GM11168 (cell line): ENCODE results near the gene TTC22.

Experiments used
- in situ Hi-C: fragments of 300-500 bp; cut with MboI; formaldehyde crosslinking; loops from one replicate; pipeline ENCODE4 v1.12.0; 2022; ENCODE audit warnings: low sequenced_read_pairs; ENCODE audit not compliant: unreplicated experiment

The TTC22 gene

DNA sequence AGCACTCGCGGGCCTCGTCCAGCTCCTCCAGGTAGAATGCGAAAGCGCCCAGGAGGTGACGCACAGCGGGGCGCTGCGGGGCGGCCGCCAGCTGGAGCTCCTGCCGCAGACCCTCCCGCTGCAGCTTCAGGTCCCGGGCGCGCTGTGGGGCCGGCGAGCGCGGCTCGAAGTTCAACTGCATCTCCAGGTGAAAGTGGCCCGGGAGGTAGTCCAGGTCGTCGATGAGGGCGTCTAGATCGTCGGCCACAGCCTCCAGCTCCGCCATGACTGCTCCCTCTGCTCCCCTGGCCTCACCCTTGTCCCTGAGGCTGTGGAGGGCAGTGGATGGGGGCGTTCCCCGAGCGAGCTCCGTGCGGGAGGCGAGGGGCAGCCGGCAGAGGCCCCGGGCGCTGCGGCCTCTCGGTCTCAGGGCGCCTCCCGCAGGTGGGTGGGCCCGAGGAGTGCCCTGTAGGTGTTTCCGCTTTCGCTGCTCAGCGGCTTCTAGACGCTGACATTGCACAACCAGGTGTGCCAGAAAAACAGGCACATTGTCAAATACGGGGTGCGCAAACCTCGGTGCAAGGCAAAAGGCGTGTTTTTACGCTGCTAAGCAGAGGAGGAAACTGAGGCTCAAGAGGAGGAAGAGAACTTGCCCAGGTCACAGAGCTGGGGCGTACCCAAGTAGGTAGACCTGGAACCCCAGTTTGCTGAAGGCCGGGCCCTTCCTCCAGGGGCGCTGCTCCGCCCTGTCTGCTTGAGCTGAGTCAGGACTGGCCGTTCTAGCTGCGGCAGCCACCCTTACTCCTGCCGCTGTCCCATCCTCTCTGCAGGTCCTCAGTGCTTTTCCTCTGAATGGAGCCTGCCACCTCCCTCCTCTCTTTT is at the start of gene TTC22:
Gene TTC22, minus strand, starts transcription at position 425 of the 861 bp plus-strand sequence. Its CDS starts 160 bp downstream, at position 265.
- in situ Hi-C loops = no loop called here

- in situ Hi-C loops = no loop called here
These were observed 49.6 kb upstream of the TTC22 start for GRCh38 chr1:54850737-54851136.

DNA sequence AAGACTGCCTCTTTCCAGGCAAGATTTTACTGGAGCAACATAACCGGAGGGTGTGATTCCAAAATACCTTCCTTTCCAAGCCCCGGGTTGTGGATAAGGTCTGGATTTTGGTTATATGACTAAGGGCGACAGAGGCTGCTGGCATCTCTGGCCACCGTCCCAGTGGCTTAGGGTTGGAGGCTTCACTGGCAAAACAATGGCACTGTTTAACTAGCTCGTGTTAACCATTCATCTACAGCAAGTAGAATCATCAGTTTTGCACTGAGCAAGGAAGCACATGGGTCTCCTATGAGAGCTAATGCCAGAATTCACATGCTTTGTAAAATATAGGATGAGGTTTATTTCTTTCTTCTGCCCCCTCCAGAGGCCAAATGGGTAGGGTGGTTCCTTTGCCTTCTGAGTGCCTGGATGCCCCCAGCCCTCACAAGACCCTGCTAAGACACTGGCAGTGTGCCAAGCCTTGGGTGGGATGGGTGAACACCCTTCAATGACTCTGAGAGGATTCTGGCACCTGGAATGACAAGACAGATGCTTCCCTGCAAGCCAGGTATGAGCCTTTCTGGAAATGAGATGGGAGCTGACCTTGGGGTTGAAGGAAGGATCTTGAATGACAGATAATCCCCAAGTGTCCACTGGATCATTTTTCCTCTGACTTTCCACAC is 49.1 kb upstream of the TTC22 start:
- in situ Hi-C loops = no loop called here

DNA sequence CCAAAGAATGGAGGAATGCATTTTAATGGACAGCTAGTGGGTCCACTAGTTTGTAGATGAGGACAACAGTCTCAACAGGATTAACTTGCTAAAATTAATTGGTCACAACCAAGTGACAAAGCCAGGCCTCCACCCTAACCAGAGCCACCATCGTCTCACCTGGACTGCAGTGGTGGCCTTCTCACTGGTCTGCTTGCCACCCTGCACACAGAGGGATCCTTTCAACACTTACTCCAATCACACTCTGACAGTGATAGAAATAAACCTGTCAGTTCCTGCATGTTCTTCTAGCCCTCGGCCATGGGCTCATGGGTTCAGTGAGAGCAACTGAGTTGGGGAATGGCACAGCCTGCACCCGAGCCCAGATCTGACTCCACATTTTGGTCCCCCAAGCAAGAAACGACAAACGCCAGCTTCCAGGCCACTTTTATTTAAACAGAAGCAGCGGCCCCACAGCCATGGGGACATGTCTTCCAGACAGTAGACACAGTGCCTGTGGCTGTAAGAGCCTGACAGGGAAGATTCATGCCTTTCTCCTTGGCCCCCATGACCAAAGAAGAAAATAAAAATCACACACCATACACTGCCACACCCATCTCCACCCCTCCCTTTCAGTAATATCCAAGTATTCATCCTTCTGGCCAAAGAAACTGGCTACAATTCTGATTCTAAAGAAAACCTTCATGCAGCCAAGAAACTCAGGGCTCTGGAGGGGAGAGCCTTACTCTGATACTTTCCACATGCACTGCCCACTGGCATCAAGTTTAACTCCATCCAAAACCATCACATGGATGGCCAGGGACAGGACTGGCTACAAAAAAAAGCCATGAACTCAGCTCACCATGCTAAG is 48.3 kb upstream of the TTC22 start:
- in situ Hi-C loops = no loop called here

DNA sequence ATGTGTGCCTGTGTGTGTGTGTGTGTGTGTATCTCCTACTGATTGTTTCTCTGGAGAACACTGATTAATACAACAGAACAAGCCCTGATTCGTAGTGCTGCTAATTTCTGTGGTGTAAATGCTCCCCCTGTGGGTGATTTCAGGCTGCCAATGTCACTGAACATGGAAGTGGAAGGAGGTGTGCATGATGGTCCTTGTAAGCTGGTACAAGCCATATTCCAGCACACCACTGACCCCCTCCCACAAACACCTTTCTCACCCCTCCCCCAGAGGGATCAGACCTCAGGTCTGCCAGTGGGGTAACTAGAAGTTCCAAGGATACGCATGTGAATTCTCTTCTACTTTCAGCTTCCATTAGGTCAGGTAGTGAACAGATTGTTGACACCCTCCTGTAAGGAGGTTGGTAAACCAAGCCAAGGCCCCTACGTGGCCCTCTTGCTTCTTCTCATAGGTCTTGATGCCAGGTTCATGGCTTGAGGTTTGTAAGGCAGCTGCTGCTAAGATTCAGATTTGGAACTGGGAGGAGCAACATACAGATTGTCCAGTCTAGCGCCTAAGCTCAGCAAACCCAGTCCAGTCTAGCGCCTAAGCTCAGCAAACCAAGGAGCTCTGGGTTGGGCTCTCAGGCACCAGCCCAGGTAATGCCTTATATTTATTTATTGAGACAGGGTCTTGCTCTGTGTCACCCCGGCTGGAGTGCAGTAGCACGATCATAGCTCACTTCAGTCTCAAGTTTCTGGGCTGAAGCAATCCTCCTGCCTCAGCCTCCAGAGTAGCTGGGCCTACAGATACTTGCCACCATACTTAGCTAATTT is 47.2 kb upstream of the TTC22 start:
- in situ Hi-C loops = no loop called here

DNA sequence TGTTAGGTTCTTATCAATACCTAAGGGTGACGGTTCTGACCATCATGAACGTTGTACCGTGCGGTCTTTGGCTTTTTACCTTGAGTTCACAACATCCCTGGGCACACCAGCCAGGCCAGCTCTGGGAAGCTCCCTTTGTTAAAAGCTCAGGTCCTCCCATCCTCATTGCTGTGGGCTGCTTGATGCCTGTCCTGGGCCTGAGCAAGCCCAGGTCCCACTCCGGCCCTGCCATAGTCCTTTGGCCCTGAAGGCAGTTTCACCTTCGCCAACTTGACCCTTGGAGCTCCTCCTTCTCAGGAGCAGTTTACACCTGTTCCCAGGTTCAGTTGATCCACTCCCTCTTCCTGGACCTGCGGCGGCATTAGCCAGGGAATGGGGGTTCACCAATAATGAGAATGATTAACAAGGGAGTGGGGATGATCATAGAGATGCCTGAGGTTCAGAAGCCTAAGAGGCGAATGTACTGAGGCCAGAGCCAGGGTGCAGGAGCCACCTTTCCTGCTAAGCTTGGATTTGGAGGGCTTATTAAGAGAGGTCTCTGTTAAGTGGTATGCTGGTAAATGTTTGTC is 45.7 kb upstream of the TTC22 start:
- in situ Hi-C loops = no loop called here

- in situ Hi-C loops = no loop called here
These were observed 45.2 kb upstream of the TTC22 start for GRCh38 chr1:54846301-54846700.

DNA sequence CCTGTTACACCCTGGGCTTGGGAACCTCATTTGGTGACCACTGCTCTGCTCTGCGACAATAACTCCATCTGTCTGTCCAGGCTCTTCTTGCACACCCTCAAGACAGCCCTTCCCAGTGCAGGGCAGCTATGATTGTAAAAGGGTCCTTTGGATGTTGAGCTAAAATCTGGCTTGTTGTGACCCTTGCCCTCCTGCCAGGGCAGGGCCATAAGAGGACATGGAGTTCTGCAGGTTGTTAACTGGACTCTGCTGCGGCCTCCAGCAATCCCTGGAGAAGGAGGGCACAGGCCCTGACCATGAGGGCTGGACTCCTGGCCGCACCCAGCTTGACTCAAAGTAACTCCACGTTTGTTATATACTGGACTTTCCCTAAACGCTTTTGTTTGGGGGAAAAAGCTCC is 44.6 kb upstream of the TTC22 start:
- in situ Hi-C loops = no loop called here

- in situ Hi-C loops = no loop called here
These were observed 43.4 kb upstream of the TTC22 start for GRCh38 chr1:54844564-54844963.

DNA sequence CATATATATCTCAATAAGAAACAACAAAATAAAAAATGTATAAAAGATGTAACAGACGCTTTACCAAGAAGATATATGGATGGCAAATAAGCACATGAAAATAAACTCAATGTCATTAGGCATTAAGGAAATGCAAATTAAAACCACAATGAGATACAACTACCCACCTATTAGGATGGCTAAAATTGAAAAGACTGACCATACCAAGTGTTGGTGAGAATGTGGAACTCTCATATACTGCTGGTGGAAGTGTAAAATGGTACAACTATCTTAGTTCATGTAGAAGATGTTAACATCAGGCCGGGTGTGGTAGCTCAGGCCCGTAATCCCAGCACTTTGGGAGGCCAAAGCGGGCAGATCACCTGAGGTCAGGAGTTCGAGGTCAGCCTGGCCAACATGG is 42.3 kb upstream of the TTC22 start:
- in situ Hi-C loops = no loop called here

DNA sequence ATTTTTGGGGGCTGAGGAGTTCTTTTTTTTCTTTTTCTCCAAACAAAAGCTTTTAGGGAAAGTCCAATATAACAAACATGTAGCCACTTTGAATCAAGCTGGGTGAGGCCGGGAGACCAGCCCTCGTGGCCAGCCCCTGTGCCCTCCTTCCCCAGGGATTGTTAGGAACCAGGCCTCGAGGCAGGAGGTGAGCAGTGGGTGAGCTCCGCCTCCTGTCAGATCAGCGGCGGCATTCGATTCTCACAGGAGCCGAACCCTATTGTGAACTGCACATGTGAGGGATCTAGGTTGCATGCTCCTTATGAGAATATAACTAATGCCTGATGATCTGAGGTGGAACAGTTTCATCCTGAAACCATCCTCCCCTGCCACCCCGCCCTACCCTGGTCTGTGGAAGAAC is 41.8 kb upstream of the TTC22 start:
- in situ Hi-C loops = no loop called here

- in situ Hi-C loops = no loop called here
These were observed 41.2 kb upstream of the TTC22 start for GRCh38 chr1:54842206-54842915.

- in situ Hi-C loops = no loop called here
These were observed 38.7 kb upstream of the TTC22 start for GRCh38 chr1:54839824-54840223.

DNA sequence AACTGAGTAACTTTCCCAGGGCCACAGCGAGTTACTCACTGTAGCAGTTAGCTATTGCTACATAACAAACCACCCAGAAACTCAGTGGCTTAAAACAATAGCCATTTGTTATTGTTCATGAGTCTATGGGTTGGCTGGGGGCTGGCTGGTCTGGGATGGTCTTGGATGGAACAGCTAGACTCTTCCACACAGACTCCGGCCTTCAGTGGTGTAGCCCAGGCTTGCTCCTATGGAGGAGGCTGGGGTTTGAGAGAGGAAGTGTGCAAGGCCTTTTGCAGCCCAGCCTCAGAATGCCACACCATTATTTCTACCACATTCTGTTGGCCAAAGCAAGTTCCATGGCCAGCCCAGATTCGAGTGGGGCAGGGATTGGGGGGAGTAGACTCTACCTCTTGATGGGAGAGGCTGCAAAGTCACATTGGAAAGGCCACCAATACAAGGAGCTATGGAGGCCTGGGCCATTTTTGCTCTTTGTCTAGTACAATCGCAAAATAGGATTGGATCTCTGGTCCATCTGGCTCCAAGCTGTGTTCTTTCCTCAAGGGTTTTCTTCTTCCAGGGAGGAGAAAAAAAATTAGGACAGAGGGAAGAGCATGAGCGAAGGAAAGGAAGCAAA is 37.5 kb upstream of the TTC22 start:
- in situ Hi-C loops = no loop called here

DNA sequence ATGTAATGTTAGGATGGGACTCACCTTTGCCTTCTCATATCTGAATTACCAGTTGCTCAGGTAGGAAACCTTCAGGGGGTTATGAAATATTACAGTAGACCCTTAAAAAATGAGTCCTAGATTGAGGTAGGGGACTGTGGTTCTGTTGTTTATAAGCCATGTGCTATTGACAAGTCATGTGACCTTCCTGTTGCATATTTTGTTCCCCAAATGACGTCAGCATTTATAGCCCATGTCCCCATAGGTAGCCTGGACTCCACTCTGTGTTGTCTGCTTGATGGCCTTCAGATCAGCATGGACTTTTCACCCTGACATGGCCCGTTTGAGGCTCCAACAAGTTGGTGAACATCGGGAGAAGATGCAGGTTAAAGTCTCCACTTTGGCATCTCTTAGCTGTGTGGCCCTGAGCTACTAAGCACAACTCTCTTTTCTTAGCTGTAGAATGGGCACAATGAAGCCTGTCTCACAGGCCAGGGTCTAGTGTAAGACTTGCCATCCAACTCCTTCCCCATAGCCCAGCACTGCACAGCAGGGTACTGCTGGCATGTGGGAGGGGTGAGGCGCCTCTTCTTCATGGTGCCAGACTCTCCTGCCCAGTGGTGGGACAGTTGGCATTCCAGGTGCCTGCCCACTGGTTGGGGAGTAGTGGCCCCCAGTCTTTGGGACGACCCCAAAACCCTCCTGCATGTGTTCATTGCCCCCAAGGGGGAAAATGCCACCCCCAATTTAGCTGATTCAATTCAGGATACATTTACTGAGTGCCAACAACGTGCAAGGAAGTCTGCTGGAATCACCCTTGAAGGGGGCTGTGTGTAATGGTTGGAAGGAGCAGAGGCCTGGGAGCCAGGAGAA is 36.1 kb upstream of the TTC22 start:
- in situ Hi-C loops = no loop called here

GRCh38 chr1:54836594-54836993 is 35.5 kb upstream of the TTC22 start:
- in situ Hi-C loops = no loop called here

GRCh38 chr1:54835970-54836369 is 34.8 kb upstream of the TTC22 start:
- in situ Hi-C loops = no loop called here
